T47D (cell line): ENCODE results near the gene CDC16.
A peak's percentile ranks its signal among the peaks of the same experiment; 100 is the strongest.

Source experiments
- DNase-seq, 2 experiments: peaks; one replicate each; pipeline versions ENCODE4 v3.0.0 to v3.0.0-alpha.2; 2011 to 2012; ENCODE audit warnings: low read depth in 1 of 2, low spot score in 1 of 2
- JUND ChIP-seq: IDR thresholded peaks from 2 replicates; pipeline ENCODE4 v1.6.1; 2012; ENCODE audit warnings: low read depth
- in situ Hi-C: cut with HindIII; loops from 2 replicates; pipeline ENCODE4 v1.10.0; 2016; ENCODE audit warnings: low sequenced_read_pairs, low pct_unique_long_range_greater_than_20kb

Gene CDC16

GRCh38 chr13:114211446-114212157 is 23.1 kb upstream of the CDC16 start:
- peak in 1 of 2 experiments; percentile 39 for DNase-seq
- in situ Hi-C loops = no loop called here
- no peak for TF ChIP-seq JUND

GRCh38 chr13:114212158-114212495 is 22.6 kb upstream of the CDC16 start:
- in situ Hi-C loops = no loop called here
- no peak for TF ChIP-seq JUND
- DNase-seq = no peak

GRCh38 chr13:114213980-114214379 is 20.7 kb upstream of the CDC16 start:
- DNase-seq = no peak
- TF ChIP-seq JUND = no peak
- in situ Hi-C loops = no loop called here

- TF ChIP-seq JUND = no peak
- DNase-seq = no peak
- in situ Hi-C loops = no loop called here
These were observed 15.3 kb upstream of the CDC16 start for GRCh38 chr13:114219392-114219791.

GRCh38 chr13:114222461-114222968 is 12.2 kb upstream of the CDC16 start:
- no peak for TF ChIP-seq JUND
- DNase-seq = no peak
- in situ Hi-C loops = no loop called here

GRCh38 chr13:114224201-114224600 is 10.5 kb upstream of the CDC16 start:
- no peak for TF ChIP-seq JUND
- in situ Hi-C loops = no loop called here
- no peak for DNase-seq

GRCh38 chr13:114225610-114226009 is 9.1 kb upstream of the CDC16 start:
- in situ Hi-C loops = no loop called here
- TF ChIP-seq JUND = no peak
- no peak for DNase-seq

- in situ Hi-C loops = no loop called here
- TF ChIP-seq JUND = no peak
- DNase-seq = peak in 1 of 2 experiments; percentile 57
These were observed 8.6 kb upstream of the CDC16 start for GRCh38 chr13:114226088-114226487.

- peak; percentile 57 to 88 for DNase-seq
- in situ Hi-C loops = no loop called here
- no peak for TF ChIP-seq JUND
These were observed 7.9 kb upstream of the CDC16 start for GRCh38 chr13:114226699-114227323.

GRCh38 chr13:114227528-114227927 is 7.2 kb upstream of the CDC16 start:
- TF ChIP-seq JUND = no peak
- in situ Hi-C loops = no loop called here
- no peak for DNase-seq

- no peak for DNase-seq
- TF ChIP-seq JUND = no peak
- in situ Hi-C loops = no loop called here
These were observed 6.5 kb upstream of the CDC16 start for GRCh38 chr13:114228176-114228575.

- DNase-seq = no peak
- in situ Hi-C loops = no loop called here
- no peak for TF ChIP-seq JUND
These were observed 5.2 kb upstream of the CDC16 start for GRCh38 chr13:114229506-114229905.

GRCh38 chr13:114230117-114230516 is 4.6 kb upstream of the CDC16 start:
- in situ Hi-C loops = no loop called here
- DNase-seq = no peak
- no peak for TF ChIP-seq JUND
